Prostate gland (tissue), 2 donors: Measurements from ENCODE around the gene RAB3IL1. TPM values are rescaled to one million over a fixed set of nuclear protein-coding genes. Genes with fewer than 3 reads are reported as not detected.

Experiments
- DNase-seq: peaks from one replicate; pipeline ENCODE4 v3.0.0-alpha.2; 2019; ENCODE audit warnings: low spot score
- H3K27ac ChIP-seq, 2 donors: fragments of 200-600 bp; sonication (generic); 2 replicates each; pipeline ENCODE4 v1.5.1; 2017 to 2019
- H3K27me3 ChIP-seq: fragments of 200-600 bp; sonication (generic); replicated peaks from 2 replicates; pipeline ENCODE4 v1.5.1; 2019; ENCODE audit not compliant: insufficient read depth
- H3K36me3 ChIP-seq, 2 donors: fragments of 200-600 bp; sonication (generic); 1 replicate in 1 of 2; 2 replicates in 1 of 2; pipeline versions ENCODE4 v1.5.1 to v1.8.1; 2017 to 2019
- H3K4me1 ChIP-seq: fragments of 200-600 bp; sonication (generic); replicated peaks from 2 replicates; pipeline ENCODE4 v1.5.1; 2019
- H3K4me3 ChIP-seq, 2 donors: fragments of 200-600 bp; sonication (generic); 2 replicates each; pipeline ENCODE4 v1.5.1; 2017 to 2019
- H3K9me3 ChIP-seq: fragments of 200-600 bp; sonication (generic); 2 replicates; pipeline ENCODE4 v1.5.1; 2017
- POLR2A ChIP-seq: fragments of 450-650 bp; IDR thresholded peaks from one replicate; pipeline ENCODE4 v1.6.1; 2016; ENCODE audit warnings: antibody characterized with exemption, mild to moderate bottlenecking
- POLR2AphosphoS5 ChIP-seq: sonication (generic); formaldehyde crosslinking; IDR thresholded peaks from one replicate; pipeline ENCODE4 v1.6.1; 2017; ENCODE audit warnings: antibody characterized with exemption
- WGBS: methylation state at CpG from one replicate; pipeline ENCODE4 v1.1.5; 2018; 5-methylcytosine and 5-hydroxymethylcytosine counted together
- intact Hi-C: fragments of 100-400 bp; cut with DNase I; formaldehyde crosslinking; loops from one replicate; pipeline ENCODE4 v1.14.2; 2022
- total RNA-seq, 2 donors: library from RNA; depleted of rRNA; stranded (reverse); fragments of >200 nt; gene quantifications; one replicate each; pipeline ENCODE4 v1.1.0, GENCODE V29; 2016
- TF ChIP-seq, protein P1 (sequence below), 4 experiments: fragments of 200-600 bp in 2 of 4; fragments of 450-650 bp in 2 of 4; sonication (generic) in 2 of 4; IDR thresholded peaks; 1 replicate in 3 of 4; 2 replicates in 1 of 4; pipeline ENCODE4 v1.5.1; 2016 to 2019; ENCODE audit warnings: antibody characterized with exemption in 4 of 4, mild to moderate bottlenecking in 2 of 4, moderate library complexity in 2 of 4

The RAB3IL1 gene
- total RNA-seq, 2 donors from 2014 or later = 3.5 to 53.0 TPM

DNA sequence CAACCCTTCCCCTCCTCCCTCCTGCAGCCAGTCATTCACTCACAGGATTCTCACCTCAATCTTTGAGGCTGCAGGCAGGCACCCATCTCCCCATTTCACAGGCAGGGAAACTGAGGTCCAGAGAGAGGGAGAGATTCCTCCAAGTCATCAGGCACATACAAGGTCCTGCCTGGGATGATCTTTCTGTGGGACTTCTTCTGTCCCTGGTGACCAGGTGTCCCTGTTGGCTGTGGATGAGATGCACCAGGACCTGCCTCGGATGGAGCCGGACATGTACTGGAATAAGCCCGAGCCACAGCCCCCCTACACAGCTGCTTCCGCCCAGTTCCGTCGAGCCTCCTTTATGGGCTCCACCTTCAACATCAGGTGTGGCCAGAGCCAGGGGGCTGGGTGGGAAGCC is 42.3 kb upstream of the RAB3IL1 start:
- Histone ChIP-seq H3K4me1 (peaks cover 3% of the 10 kb centered on the region), H3K36me3 (peaks cover 0 to under 1% of the 10 kb centered on the region in 2 donors), H3K27me3 (no peaks in the 10 kb centered on the region), H3K9me3 (no peaks in the 10 kb centered on the region), H3K27ac (no peak overlapping the region), H3K4me3 (no peak overlapping the region)
- TF ChIP-seq, protein P1, sequence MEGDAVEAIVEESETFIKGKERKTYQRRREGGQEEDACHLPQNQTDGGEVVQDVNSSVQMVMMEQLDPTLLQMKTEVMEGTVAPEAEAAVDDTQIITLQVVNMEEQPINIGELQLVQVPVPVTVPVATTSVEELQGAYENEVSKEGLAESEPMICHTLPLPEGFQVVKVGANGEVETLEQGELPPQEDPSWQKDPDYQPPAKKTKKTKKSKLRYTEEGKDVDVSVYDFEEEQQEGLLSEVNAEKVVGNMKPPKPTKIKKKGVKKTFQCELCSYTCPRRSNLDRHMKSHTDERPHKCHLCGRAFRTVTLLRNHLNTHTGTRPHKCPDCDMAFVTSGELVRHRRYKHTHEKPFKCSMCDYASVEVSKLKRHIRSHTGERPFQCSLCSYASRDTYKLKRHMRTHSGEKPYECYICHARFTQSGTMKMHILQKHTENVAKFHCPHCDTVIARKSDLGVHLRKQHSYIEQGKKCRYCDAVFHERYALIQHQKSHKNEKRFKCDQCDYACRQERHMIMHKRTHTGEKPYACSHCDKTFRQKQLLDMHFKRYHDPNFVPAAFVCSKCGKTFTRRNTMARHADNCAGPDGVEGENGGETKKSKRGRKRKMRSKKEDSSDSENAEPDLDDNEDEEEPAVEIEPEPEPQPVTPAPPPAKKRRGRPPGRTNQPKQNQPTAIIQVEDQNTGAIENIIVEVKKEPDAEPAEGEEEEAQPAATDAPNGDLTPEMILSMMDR (IDR thresholded peaks at IDR 0.05) = no peak
- DNase-seq = no peak
- intact Hi-C loops = no loop called here
- 81% methylated on average over 6 of the region's 6 CpGs for WGBS

DNA sequence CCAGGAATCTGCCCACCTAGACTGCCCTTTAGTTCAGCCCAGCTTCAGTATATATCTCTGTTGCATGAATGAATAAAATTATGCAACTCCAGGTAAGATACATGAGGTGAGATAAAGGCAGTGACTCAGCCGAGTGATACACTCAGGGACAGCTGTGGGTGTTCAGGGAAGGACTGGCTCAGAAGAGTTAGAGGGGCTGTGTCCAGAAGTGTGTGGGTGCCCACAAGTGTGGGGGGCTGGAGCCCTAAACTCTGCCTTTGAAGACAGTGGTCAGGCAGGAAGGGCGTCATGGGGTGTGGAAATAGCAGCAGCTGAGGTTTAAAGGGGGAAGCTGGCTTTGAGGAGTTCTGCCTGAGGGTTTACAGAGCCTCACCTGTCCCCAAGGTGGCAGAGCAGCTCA is 41.7 kb upstream of the RAB3IL1 start:
- WGBS = 37% methylated on average over 2 of the region's 2 CpGs
- DNase-seq = no peak
- no peaks in the 10 kb centered on the region for H3K9me3 ChIP-seq
- H3K27ac ChIP-seq = no peak overlapping the region
- no peaks in the 10 kb centered on the region for H3K36me3 ChIP-seq
- no peaks in the 10 kb centered on the region for H3K27me3 ChIP-seq
- H3K4me1 ChIP-seq = peaks cover 3% of the 10 kb centered on the region
- intact Hi-C loops = no loop called here
- TF ChIP-seq POLR2AphosphoS5 (no peak), POLR2A (no peak)
- TF ChIP-seq, protein P1 (IDR thresholded peaks at IDR 0.05) = no peak
- H3K4me3 ChIP-seq = no peak overlapping the region

DNA sequence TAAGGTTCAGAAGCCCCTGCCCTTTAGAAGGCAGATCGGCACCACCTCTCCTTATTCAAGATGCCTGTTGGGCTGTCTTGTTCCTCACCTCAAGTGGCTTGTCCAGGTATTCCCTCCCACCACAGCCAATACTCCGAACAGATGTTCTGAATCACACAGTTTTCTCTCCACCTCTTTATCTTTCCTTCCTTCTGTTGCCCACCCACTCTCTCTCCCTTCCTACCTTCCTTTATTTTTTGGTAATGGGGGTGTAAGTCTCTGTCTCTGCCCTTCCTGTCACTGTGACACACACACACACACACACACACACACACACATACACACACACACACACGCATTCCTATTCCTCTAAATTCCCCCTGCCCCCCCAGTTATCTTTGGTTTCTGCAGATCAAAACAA is 41.2 kb upstream of the RAB3IL1 start:
- WGBS = 55% methylated on average over 3 of the region's 3 CpGs
- DNase-seq = no peak
- peaks cover 3% of the 10 kb centered on the region for H3K4me1 ChIP-seq
- no peaks in the 10 kb centered on the region for H3K27me3 ChIP-seq
- H3K36me3 ChIP-seq = no peaks in the 10 kb centered on the region
- intact Hi-C loops = no loop called here
- H3K27ac ChIP-seq = no peak overlapping the region
- H3K9me3 ChIP-seq = no peaks in the 10 kb centered on the region
- H3K4me3 ChIP-seq = no peak overlapping the region
- TF ChIP-seq, protein P1 (IDR thresholded peaks at IDR 0.05) = no peak
- TF ChIP-seq POLR2AphosphoS5 (no peak), POLR2A (no peak)

DNA sequence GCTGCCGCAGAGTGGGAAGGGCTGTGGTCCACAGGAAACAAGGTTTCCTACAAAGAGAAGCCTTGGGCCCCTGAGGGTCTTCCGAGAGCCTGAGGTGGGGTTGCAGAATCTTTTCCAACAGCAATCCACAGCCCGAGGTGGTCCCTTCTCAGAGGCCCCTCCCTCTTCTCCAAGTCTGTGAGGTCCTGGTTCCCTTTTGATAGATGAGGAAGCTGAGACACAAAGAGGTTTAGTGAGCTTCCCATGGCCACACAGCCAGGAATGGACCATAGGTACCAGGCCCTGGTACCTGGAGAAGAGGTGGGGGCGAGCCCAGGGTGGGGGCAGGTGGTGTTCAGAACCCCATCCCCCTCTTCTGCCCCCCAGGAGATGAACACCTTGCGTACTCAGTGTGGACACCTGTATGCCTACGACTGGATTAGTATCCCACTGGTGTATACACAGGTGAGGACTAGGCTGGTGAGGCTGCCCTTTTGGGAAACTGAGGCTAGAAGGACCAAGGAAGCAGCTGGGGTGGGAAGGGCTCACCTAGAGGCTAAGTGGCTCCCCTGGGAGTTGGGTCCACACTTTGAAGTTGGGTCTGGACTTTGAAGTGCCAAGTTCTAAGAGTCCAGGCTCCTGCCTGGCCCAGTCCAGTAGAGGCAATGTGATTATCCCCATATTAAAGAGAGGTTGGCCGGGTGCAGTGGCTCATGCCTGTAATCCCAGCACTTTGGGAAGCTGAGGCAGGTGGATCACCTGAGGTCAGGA is 39.8 kb upstream of the RAB3IL1 start:
- H3K27me3 ChIP-seq = no peaks in the 10 kb centered on the region
- H3K4me1 ChIP-seq = peaks cover 3% of the 10 kb centered on the region
- no peak overlapping the region for H3K27ac ChIP-seq
- intact Hi-C loops = no loop called here
- no peak for DNase-seq
- WGBS = 95% methylated on average over 7 of the region's 7 CpGs
- H3K4me3 ChIP-seq = no peak overlapping the region
- no peaks in the 10 kb centered on the region for H3K9me3 ChIP-seq
- TF ChIP-seq, protein P1 (IDR thresholded peaks at IDR 0.05) = no peak
- no peak for TF ChIP-seq POLR2AphosphoS5
- TF ChIP-seq POLR2A = no peak
- H3K36me3 ChIP-seq = no peaks in the 10 kb centered on the region
